HepG2 (cell line): ENCODE data around the gene TAF8. TPM values are rescaled to one million over a fixed set of nuclear protein-coding genes. Genes with fewer than 3 reads are reported as not detected.

Experiments used
- FOSL1 ChIP-seq: sonication (generic); formaldehyde crosslinking; IDR thresholded peaks from 2 replicates; pipeline ENCODE4 v1.9.0; 2021; ENCODE audit warnings: missing genetic modification reagents, borderline replicate concordance
- HOXA3 ChIP-seq: sonication (generic); formaldehyde crosslinking; IDR thresholded peaks from 2 replicates; pipeline ENCODE4 v1.5.0; 2020; ENCODE audit warnings: missing genetic modification reagents
- RARG ChIP-seq: sonication (generic); formaldehyde crosslinking; IDR thresholded peaks from 2 replicates; pipeline ENCODE4 v1.4.0; 2020; ENCODE audit warnings: low read depth, mild to moderate bottlenecking, missing genetic modification reagents
- RCOR2 ChIP-seq: IDR thresholded peaks from 2 replicates; pipeline ENCODE4 v1.6.1; 2016; ENCODE audit warnings: missing biosample characterization, missing genetic modification reagents
- SAFB2 ChIP-seq: sonication (generic); formaldehyde crosslinking; IDR thresholded peaks from 2 replicates; pipeline ENCODE4 v1.5.1; 2020; ENCODE audit warnings: missing genetic modification reagents, low read depth, mild to moderate bottlenecking, borderline replicate concordance
- SPEN ChIP-seq: sonication (generic); formaldehyde crosslinking; IDR thresholded peaks from 2 replicates; pipeline ENCODE4 v1.5.1; 2020; ENCODE audit warnings: low read depth, mild to moderate bottlenecking, missing genetic modification reagents
- ZBTB38 ChIP-seq: sonication (generic); formaldehyde crosslinking; IDR thresholded peaks from 2 replicates; pipeline ENCODE4 v1.5.1; 2020; ENCODE audit warnings: mild to moderate bottlenecking, missing genetic modification reagents
- ZNF350 ChIP-seq: sonication (generic); formaldehyde crosslinking; IDR thresholded peaks from 2 replicates; pipeline ENCODE4 v1.4.0; 2020; ENCODE audit warnings: mild to moderate bottlenecking, low read depth, missing genetic modification reagents, borderline replicate concordance
- ZNF460 ChIP-seq: sonication (generic); formaldehyde crosslinking; IDR thresholded peaks from 2 replicates; pipeline ENCODE4 v1.5.1; 2020; ENCODE audit warnings: missing genetic modification reagents, mild to moderate bottlenecking, borderline replicate concordance
- ZNF468 ChIP-seq: sonication (generic); formaldehyde crosslinking; IDR thresholded peaks from 2 replicates; pipeline ENCODE4 v1.8.0; 2022; ENCODE audit warnings: mild to moderate bottlenecking, moderate library complexity, missing genetic modification reagents
- ZNF546 ChIP-seq: sonication (generic); formaldehyde crosslinking; conservative IDR thresholded peaks from 2 replicates; pipeline ENCODE4 v1.8.1; 2023; ENCODE audit warnings: mild to moderate bottlenecking, missing genetic modification reagents
- polyA plus RNA-seq, 8 experiments: library from polyadenylated mRNA; depleted of rRNA in 3 of 8; stranded (reverse) in 7 of 8; unstranded in 1 of 8; fragments of >200 nt; fragmentation: Illumina TruSeq in 4 of 8; extraction: Trizol in 4 of 8; gene quantifications; 2 replicates each; pipeline versions ENCODE4 v1.2.1 to v1.2.3, GENCODE V29; 2011 to 2016; ENCODE audit warnings: low read depth in 4 of 8, missing spikeins in 1 of 8, mixed read lengths in 1 of 8; ENCODE audit not compliant: insufficient read depth in 1 of 8
- total RNA-seq, 5 experiments: library from RNA; depleted of rRNA; stranded (reverse); fragments of >200 nt; fragmentation: Illumina TruSeq; extraction: Trizol; gene quantifications; 2 replicates each; pipeline ENCODE4 v1.2.3, GENCODE V29; 2016; ENCODE audit warnings: low read depth in 1 of 5
- TF ChIP-seq, protein P1 (sequence below): sonication (generic); formaldehyde crosslinking; IDR thresholded peaks from 2 replicates; pipeline ENCODE4 v1.4.0; 2020; ENCODE audit warnings: low read depth, mild to moderate bottlenecking, missing genetic modification reagents
- TF ChIP-seq, protein P2 (sequence below): sonication (generic); formaldehyde crosslinking; IDR thresholded peaks from 2 replicates; pipeline ENCODE4 v1.4.0; 2020; ENCODE audit warnings: missing genetic modification reagents, borderline replicate concordance
- TF ChIP-seq, protein P3 (sequence below): sonication (generic); formaldehyde crosslinking; IDR thresholded peaks from 2 replicates; pipeline ENCODE4 v1.5.0; 2020; ENCODE audit warnings: mild to moderate bottlenecking, missing genetic modification reagents, moderate library complexity

Gene TAF8
- total and polyA plus RNA-seq, 2 of the 13 experiments (the other 11 are each of a cell fraction or from before 2014, with no cell fraction given) = 25.2 to 25.8 TPM

DNA sequence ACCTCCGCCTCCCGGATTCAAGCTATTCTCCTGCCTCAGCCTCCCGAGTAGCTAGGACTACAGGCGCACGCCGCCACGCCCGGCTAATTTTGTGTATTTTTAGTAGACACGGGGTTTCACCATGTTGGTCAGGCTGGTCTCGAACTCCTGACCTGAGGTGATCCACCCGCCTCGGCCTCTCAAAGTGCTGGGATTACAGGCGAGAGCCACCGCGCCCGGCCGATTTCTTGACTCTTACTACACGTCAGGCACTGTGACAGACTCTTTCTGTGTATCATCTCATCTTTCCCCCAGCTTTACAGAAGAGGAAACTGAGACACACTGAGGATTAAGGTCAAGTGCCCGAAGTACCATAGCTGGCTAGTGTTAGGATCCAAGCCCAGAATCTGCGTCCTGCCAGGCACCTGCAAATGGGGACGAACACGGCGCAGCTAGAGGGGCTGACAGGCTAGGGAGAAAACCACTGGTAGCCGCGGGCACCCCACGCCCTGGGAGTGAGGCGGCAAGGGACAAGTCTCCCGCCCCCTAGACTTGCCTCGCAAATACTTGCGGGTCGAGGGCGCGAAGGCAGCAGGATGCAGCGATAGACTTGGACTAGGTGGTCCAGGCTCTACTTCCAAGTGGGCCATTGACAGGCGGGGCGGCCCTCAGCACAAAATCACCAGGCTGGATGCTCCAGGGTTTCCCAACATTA is 1.1 kb upstream of the TAF8 start (continued):
- TF ChIP-seq, protein P1, sequence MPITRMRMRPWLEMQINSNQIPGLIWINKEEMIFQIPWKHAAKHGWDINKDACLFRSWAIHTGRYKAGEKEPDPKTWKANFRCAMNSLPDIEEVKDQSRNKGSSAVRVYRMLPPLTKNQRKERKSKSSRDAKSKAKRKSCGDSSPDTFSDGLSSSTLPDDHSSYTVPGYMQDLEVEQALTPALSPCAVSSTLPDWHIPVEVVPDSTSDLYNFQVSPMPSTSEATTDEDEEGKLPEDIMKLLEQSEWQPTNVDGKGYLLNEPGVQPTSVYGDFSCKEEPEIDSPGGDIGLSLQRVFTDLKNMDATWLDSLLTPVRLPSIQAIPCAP = 0 out of 2 replicates have a peak, but pooled peaks have one; percentile 10
- TF ChIP-seq RCOR2 (CRISPR knock-in tag) = no peak
- TF ChIP-seq ZNF468 = 0 out of 2 replicates have a peak, but pooled peaks have one; percentile 40
- TF ChIP-seq, protein P2, sequence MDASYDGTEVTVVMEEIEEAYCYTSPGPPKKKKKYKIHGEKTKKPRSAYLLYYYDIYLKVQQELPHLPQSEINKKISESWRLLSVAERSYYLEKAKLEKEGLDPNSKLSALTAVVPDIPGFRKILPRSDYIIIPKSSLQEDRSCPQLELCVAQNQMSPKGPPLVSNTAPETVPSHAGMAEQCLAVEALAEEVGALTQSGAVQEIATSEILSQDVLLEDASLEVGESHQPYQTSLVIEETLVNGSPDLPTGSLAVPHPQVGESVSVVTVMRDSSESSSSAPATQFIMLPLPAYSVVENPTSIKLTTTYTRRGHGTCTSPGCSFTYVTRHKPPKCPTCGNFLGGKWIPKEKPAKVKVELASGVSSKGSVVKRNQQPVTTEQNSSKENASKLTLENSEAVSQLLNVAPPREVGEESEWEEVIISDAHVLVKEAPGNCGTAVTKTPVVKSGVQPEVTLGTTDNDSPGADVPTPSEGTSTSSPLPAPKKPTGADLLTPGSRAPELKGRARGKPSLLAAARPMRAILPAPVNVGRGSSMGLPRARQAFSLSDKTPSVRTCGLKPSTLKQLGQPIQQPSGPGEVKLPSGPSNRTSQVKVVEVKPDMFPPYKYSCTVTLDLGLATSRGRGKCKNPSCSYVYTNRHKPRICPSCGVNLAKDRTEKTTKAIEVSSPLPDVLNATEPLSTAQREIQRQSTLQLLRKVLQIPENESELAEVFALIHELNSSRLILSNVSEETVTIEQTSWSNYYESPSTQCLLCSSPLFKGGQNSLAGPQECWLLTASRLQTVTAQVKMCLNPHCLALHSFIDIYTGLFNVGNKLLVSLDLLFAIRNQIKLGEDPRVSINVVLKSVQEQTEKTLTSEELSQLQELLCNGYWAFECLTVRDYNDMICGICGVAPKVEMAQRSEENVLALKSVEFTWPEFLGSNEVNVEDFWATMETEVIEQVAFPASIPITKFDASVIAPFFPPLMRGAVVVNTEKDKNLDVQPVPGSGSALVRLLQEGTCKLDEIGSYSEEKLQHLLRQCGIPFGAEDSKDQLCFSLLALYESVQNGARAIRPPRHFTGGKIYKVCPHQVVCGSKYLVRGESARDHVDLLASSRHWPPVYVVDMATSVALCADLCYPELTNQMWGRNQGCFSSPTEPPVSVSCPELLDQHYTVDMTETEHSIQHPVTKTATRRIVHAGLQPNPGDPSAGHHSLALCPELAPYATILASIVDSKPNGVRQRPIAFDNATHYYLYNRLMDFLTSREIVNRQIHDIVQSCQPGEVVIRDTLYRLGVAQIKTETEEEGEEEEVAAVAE = no peak
- TF ChIP-seq FOSL1 (CRISPR knock-in tag) = no peak
- TF ChIP-seq RARG (CRISPR knock-in tag) = no peak
- no peak; the same call in 1 of the 2 replicates for TF ChIP-seq SAFB2 (CRISPR knock-in tag)
- TF ChIP-seq, protein P3, sequence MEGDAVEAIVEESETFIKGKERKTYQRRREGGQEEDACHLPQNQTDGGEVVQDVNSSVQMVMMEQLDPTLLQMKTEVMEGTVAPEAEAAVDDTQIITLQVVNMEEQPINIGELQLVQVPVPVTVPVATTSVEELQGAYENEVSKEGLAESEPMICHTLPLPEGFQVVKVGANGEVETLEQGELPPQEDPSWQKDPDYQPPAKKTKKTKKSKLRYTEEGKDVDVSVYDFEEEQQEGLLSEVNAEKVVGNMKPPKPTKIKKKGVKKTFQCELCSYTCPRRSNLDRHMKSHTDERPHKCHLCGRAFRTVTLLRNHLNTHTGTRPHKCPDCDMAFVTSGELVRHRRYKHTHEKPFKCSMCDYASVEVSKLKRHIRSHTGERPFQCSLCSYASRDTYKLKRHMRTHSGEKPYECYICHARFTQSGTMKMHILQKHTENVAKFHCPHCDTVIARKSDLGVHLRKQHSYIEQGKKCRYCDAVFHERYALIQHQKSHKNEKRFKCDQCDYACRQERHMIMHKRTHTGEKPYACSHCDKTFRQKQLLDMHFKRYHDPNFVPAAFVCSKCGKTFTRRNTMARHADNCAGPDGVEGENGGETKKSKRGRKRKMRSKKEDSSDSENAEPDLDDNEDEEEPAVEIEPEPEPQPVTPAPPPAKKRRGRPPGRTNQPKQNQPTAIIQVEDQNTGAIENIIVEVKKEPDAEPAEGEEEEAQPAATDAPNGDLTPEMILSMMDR = no peak
- TF ChIP-seq ZNF460 (CRISPR knock-in tag) = peak; percentile 73; the same call in 1 of the 2 replicates
- peak; percentile 66; the same call in 1 of the 2 replicates for TF ChIP-seq ZBTB38
- 0 out of 2 replicates have a peak, but pooled peaks have one; percentile 7 for TF ChIP-seq ZNF350 (CRISPR knock-in tag)
- TF ChIP-seq SPEN (CRISPR knock-in tag) = 0 out of 2 replicates have a peak, but pooled peaks have one; percentile 21
- no peak for TF ChIP-seq HOXA3 (CRISPR knock-in tag)
- 0 out of 2 replicates have a peak, but pooled peaks have one; percentile 43 for TF ChIP-seq ZNF546
- TF ChIP-seq, all 625 proteins: peak for 18
